ENCODE measurements around the gene BIRC6. TPM values are rescaled to one million over a fixed set of nuclear protein-coding genes. Genes with fewer than 3 reads are reported as not detected.
A peak's percentile ranks its signal among the peaks of the same experiment; 100 is the strongest.

Gene BIRC6
- total and polyA plus RNA-seq, 2 of the 4 experiments (the other 2 are of a cell fraction), result 26.5 to 316 TPM

DNA sequence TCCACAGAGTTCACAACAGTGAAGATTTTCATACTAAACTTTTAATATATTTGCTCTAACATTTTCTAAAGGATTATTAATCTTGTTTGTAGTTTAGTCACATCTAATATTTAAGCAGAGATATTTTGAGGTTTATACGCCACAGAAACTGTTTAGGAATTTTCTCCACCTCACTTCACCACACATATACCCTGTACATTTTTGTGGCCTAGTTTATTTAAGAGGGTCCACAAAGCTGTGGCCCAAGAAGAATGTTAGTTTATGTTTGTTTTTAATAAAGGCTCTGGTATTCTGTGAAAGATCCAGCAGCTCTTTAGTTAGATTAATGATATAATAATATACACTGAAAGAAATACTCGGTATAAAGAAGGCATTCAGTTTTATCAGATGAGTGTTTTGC lies 138.3 kb downstream of the BIRC6 start:
- H3K27ac ChIP-seq (ENCODE audit: insufficient read depth, low read length), result no peak overlapping the region
- no peaks in the 10 kb centered on the region for H3K9me1 ChIP-seq (ENCODE audit: insufficient read depth, low read length)
- no peaks in the 10 kb centered on the region for H4K20me1 ChIP-seq (ENCODE audit: insufficient read depth, low read length)
- no peak overlapping the region for H3K23ac ChIP-seq (ENCODE audit: low read depth, low read length)
- no peak overlapping the region for H2AK9ac ChIP-seq (replicated peaks; ENCODE audit: low read depth, low read length, poor library complexity)
- in situ Hi-C loops (cut with MboI; ENCODE audit: low sequenced_read_pairs) (no loop called here), intact Hi-C loops (cut with micrococcal nuclease) (no loop called here), dilution Hi-C loops (cut with HindIII; ENCODE audit: low sequenced_read_pairs, unreplicated experiment) (no loop called here)
- no peaks in the 10 kb centered on the region for H3K27me3 ChIP-seq (ENCODE audit: control insufficient read depth, insufficient read depth, low read length)
- ATAC-seq (ENCODE audit: low read depth) (peak; percentile 85), DNase-seq (peak; percentile 44)
- ChIA-PET CTCF (no interaction called here), POLR2A (ENCODE audit: unreplicated experiment) (no interaction called here)
- no peak overlapping the region for H2AFZ ChIP-seq (replicated peaks; ENCODE audit: low read length, poor library complexity)
- no peak overlapping the region for H3K4ac ChIP-seq (ENCODE audit: low read depth, low read length)
- no peak overlapping the region for H2AK5ac ChIP-seq (ENCODE audit: low read depth, low read length)
- no peak overlapping the region for H4K91ac ChIP-seq (ENCODE audit: insufficient read depth, low read depth, low read length)
- no peak overlapping the region for H4K8ac ChIP-seq (ENCODE audit: low read depth in 2 of 2, low read length in 2 of 2)
- H3K4me1 ChIP-seq (ENCODE audit: control insufficient read depth, insufficient read depth, low read length), result 0 out of 2 replicates have a peak, but pooled peaks cover 3% of the 10 kb centered on the region
- no TSS peak for BruUV-seq (replicated peaks)
- no peak overlapping the region for H4K5ac ChIP-seq (ENCODE audit: low read depth, low read length)
- WGBS, 2 experiments (ENCODE audit: extremely low coverage in 2 of 2, insufficient read length in 1 of 2), result no CpG with 5 or more reads among the region's 2 CpGs
- peaks cover 27% of the 10 kb centered on the region for H3K36me3 ChIP-seq (ENCODE audit: control insufficient read depth, insufficient read depth, low read length)
- TF ChIP-seq CTCF (conservative IDR thresholded peaks at IDR 0.05; ENCODE audit: low read depth, low read length), result no peak
- TF ChIP-seq RFX5 (IDR thresholded peaks at IDR 0.05; ENCODE audit: low read depth, low read length), result no peak
- TF ChIP-seq MAZ (IDR thresholded peaks at IDR 0.05; ENCODE audit: borderline replicate concordance, low read depth, low read length), result no peak
- TF ChIP-seq MXI1 (IDR thresholded peaks at IDR 0.05; ENCODE audit: borderline replicate concordance, low read depth, low read length), result no peak
- TF ChIP-seq CHD1 (IDR thresholded peaks at IDR 0.05; ENCODE audit: low read depth, low read length), result no peak
- no peak for TF ChIP-seq POLR2A (IDR thresholded peaks at IDR 0.05; ENCODE audit: low read depth, low read length)
- TF ChIP-seq BHLHE40 (IDR thresholded peaks at IDR 0.05; ENCODE audit: low read depth, low read length), result no peak
- TF ChIP-seq NFE2L2 (IDR thresholded peaks at IDR 0.05; ENCODE audit: low read depth, low read length), result no peak
- TF ChIP-seq FOS (IDR thresholded peaks at IDR 0.05; ENCODE audit: low read depth, low read length), result no peak
- no peak for TF ChIP-seq MAFK (IDR thresholded peaks at IDR 0.05; ENCODE audit: low read depth, low read length)
- no peak for TF ChIP-seq RAD21 (IDR thresholded peaks at IDR 0.05; ENCODE audit: low read length)
- no peak for TF ChIP-seq RCOR1 (IDR thresholded peaks at IDR 0.05; ENCODE audit: insufficient replicate concordance, low read length)
- no peak for TF ChIP-seq USF2 (IDR thresholded peaks at IDR 0.05; ENCODE audit: low read depth, low read length)
- no peak for TF ChIP-seq SMC3 (IDR thresholded peaks at IDR 0.05; ENCODE audit: low read depth, low read length)
- no peak for TF ChIP-seq ELK1 (IDR thresholded peaks at IDR 0.05; ENCODE audit: borderline replicate concordance, low read depth, low read length)
- no peak for TF ChIP-seq CEBPB (IDR thresholded peaks at IDR 0.05; ENCODE audit: low read depth, low read length)
- no peak overlapping the region for H3K4me2 ChIP-seq (ENCODE audit: low read depth, low read length)
- H2BK20ac ChIP-seq (ENCODE audit: low read depth, low read length), result no peak overlapping the region
- H3K9me3 ChIP-seq (ENCODE audit: control insufficient read depth, insufficient read depth, low read length), result no peaks in the 10 kb centered on the region
- H2BK5ac ChIP-seq (ENCODE audit: low read depth, low read length, poor library complexity, severe bottlenecking), result no peak overlapping the region
- H3K9ac ChIP-seq (ENCODE audit: low read depth, low read length), result no peak overlapping the region
- H3K14ac ChIP-seq (replicated peaks; ENCODE audit: low read depth, low read length), result no peak overlapping the region
- H3K4me3 ChIP-seq (ENCODE audit: insufficient read depth, low read depth, low read length), result no peak overlapping the region
- no peak overlapping the region for H2BK15ac ChIP-seq (ENCODE audit: low read depth, low read length)
- no peak overlapping the region for H3K18ac ChIP-seq (ENCODE audit: low read depth, low read length)
- H3K56ac ChIP-seq (ENCODE audit: extremely low read depth, insufficient read depth, low read length), result no peak overlapping the region
- H3K79me1 ChIP-seq (ENCODE audit: low read depth in 1 of 2, low read length in 2 of 2), result peaks cover 27 to 28% of the 10 kb centered on the region in 2 experiments
- no peak overlapping the region for H2BK120ac ChIP-seq (ENCODE audit: low read depth, low read length)
